AG08395 (cell line): ENCODE measurements around the gene TRAF3IP3.

Source experiments
- DNase-seq: peaks from one replicate; pipeline ENCODE4 v3.0.0; 2012; ENCODE audit warnings: mixed read lengths, low spot score

Gene TRAF3IP3

DNA sequence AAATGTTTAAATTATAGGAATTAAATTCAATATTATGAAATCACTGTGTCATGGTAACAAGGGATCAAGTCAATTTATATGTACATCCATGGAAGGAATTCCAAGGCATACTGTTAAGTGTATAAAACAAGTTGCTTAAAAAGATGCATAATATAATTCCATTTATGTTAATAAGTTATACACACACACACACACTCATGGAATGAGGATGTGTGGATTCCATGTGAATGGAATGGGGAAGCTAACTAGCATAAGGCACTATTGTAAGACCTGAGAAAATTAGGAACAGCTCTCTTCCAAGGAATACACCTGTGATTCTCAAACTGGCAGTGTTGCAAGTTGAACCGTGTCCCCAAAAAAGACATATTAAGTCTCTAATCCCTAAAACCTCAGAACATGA, 17.6 kb upstream of the TRAF3IP3 start:
- no peak for DNase-seq

DNA sequence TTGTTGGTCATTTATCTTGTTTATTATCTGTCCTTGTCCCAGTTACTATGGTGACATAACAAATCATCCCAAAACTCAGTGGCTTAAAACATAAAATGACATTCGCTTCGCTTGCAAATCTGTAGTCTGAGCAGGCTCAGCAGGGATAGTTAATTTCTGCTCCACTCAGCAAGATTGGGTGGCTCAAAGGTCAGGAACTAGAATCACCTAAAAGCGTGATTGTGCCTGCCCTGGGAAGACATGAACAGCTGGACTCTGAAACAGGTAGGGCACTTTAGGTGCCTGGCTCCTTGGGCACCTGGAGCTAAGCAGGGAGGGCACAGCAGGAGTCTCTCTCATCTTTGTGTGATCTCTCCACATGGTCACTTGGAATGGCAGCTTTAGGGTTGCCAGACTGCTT, 14.7 kb upstream of the TRAF3IP3 start:
- DNase-seq, result no peak

DNA sequence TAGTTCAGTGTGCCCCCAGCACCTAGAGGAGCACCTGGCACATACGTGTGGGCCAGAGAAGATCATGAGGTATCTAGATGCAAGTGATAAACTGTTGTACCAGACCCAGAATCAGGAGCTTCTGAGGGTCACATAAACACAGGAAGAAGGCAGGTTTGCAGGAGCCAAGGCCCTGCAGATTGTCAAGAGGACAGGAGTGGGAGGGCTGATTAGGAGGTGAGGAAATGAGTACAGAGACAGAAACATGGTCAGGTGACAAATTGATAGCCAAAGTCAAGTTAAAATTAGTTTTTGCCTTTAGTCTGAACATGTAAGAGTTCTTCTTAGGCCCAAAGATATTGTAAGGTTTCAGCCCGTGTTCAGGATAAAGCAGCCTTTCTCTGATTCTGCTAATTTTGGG, 14.0 kb upstream of the TRAF3IP3 start:
- no peak for DNase-seq

DNA sequence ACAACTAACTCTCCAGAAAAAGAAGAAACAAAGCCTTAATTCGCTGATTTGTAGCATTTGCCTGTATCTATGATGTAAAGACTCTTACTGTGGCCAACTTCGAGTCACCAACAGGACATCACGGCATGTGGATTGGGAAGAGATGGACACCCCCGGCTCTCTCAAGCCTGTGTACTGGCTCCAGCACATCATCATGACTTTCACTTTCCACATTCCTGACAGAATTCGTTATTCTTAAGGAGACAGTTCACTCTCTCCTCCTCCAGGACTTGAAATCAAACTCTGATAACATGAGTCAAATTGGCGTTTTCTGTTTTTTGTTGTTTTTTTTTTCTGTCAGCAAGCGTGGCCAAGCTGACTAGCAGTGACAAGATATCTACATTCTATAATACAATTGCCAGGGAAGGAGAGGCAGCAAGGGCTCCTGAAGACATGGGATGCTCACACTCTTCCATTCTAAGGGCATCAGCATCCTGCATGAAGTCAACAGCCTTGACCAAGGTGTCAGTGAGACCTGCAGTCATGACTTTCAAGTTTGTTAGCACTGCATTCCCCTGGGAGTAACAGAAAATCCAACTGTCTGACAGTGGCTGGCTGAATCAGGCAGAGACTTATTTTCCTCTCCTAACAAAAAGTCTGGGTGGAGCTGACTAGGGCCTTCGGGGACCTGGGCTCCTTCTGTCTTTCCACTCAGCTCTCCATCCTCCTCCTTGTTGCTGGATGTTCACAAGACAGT, 13.3 kb upstream of the TRAF3IP3 start:
- peak; percentile 33 for DNase-seq

DNA sequence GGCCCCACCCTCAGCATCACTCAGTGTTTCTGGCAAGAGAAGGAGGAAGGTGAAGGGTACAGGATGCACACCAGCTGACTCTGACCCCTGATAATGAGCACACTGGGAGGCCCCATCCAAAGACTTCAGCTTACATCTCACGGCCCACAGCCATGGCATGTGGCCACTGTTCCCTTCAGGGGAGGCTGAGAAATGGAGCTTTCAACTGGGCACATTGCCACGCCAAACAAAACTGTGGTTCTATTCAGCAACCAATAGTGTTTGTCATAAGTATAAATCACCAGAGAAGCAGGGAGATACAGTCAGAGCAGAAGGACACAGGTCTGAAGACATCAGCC, 12.7 kb upstream of the TRAF3IP3 start:
- peak; percentile 19 for DNase-seq

DNA sequence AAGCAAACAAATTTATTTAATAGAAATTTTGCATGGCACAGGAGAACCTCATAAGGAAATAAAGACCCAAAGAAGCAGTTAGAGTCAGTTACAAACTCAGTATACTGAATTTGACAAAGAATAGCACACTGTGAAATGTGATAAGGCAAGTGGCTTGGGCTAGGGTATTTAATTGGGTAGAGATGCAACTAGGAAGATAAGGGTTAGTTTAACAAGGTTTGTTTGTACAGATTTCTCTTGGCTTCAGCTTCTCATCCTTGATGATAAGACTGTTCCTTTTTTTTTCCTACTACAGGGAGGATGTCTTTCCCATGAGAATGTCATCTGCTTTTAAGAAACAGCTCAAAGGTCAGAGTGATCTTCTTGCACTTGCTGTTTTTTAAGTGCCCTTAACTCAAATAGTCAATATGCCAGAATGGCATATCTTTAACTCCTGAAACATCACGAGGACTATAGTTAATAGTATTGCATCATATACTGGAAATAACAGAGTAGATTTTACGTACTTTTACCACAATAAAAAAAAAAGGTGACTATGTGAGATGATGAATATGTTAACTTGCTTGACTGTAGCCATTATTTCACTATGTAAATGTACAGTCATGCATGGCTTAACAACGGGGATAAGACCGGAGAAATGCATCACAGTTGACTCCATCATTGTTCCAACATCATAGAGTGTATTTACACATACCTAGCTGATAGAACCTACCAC, 9.2 kb upstream of the TRAF3IP3 start:
- no peak for DNase-seq

DNA sequence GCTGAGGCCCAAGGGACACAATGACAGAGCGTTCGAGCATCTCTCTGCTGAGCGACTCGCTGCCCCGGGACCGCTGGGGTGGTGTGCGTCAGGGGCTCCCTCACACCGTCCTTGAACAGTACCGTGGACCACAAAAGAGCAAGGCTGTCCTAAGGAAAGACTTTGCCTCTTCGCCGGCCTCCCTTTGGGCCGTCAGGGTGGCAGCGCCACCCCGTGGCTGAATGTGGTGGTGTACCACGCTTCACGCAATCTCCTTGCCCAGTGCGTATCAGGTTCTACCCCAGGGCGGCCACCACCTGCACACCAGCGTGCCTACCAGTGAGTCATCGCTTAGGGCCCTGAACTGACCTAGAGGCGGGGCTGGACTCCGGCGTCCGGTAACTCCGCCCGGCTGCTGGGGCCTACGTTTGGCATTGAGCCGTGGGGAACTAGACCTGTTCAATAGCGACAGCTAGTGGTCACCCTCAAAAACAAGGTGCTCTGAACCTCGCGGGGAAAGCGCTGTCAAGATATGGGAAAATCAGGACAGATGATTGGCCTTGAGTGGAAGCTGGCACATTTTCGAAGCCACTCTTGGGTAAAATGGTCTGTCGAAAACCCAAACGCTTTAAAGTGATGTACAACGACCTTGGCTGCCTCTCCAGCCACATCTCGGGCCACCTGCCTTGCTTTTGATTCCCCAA, 8.1 kb upstream of the TRAF3IP3 start:
- DNase-seq, result peak; percentile 87

DNA sequence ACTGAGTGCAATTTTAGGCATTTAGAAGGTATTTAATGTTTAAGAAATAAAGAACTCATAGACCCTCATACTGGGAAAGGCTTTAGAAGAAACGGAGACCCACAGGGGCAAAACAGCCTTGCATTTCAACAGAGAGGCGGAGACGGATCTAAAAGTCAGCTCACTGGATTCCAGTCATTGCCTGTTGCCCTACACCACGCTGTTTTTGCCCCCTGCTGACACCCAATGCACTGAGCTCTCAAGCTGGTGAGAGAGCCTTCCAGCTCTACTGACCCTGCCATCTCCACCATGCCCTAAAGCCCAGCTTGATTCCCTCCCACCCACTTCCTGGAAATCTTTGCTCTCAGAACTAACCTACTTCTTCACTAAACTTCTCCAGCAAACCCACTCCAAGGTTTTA, 7.2 kb upstream of the TRAF3IP3 start:
- DNase-seq, result no peak

DNA sequence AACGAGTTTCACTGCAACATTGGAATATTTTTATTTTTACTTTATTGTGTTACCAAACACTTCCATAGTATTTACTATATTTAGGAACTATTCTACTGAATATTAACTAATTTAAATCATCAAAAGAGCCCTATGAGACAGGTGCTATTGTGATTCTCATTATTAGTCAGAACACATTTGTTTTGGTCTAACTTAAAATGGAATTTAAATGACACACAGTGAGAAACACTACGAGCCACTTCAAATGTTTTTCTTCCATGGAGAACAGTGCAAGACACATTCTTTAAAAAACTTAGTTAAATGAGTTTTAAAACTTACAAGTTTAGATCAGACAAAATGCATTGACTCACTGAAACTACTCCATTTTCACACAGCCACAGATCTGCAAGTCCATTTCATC, 6.6 kb upstream of the TRAF3IP3 start:
- DNase-seq, result no peak

DNA sequence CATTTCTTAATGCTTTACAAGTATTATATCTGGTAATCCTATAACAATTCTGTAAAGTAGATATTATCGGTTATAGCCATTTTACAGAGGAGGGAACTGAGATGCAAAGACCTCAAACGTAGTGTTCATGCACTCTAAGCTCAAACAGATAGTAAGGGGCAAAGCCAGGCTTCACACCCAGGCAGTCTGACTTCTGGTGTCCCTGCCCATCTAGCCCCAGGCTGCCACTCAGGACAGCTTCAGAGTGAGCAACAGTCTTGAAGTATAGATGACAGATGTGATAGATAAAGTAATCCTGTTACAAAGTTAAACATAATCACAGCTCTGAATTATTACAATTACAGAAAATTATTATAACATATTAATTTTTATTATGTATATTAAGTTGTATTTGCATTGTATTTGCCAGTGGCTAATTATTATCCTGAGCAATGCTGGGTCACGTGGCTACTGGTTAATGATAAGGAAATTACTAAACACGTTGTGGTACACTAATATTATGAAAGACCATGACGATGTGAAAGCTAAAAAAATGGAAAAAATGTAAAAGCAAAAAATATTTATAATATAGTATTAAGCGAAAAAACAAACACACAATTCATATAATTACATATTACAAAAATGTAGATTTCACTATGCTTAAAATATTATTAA, 6.1 kb upstream of the TRAF3IP3 start:
- no peak for DNase-seq

DNA sequence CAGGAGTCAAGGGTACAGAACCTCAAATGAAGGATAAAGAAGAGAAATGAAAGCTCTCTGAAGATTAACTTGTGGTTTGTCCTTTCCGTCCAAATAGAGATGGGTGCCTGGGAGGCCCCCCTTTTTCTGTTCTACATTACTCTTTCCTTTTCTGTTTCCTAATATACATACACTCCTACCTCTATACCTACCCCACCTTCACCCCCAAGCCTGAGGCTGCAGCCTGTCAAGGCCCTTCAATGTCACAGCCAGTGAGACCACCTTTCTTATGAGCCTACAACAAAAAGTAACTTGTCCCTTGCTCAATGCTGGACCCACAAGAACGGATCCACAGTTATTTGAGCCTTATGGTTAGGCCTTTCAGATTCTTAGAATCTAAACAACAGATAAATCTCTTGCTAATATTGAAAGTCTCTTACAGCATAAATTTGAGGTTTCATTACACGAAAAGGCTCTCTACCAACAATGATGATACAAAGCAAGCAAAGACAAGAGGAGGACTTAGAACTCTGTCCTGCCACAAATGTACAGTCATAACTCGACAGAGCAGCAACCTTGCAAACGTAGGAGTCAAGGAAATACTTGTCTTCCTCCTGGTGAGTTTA, 4.1 kb upstream of the TRAF3IP3 start:
- no peak for DNase-seq

DNA sequence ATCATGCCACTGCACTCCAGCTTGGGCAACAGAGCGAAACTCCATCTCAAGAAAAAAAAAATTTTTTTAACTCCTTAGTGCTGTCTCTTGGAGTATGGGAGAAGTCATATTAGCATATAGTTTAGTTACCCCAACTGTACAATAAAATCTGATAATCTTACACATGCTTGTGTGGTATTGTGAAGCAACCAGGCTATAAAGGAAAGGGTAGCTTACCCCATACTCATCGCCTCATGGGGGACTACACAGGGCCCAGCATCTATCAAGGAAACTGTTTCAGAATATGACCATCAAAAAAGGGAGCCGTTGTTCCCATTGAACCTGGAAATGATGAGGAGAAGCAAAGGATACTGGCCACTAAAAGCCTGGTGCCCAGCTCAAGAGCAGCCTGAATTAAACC, 3.0 kb upstream of the TRAF3IP3 start:
- DNase-seq, result no peak

DNA sequence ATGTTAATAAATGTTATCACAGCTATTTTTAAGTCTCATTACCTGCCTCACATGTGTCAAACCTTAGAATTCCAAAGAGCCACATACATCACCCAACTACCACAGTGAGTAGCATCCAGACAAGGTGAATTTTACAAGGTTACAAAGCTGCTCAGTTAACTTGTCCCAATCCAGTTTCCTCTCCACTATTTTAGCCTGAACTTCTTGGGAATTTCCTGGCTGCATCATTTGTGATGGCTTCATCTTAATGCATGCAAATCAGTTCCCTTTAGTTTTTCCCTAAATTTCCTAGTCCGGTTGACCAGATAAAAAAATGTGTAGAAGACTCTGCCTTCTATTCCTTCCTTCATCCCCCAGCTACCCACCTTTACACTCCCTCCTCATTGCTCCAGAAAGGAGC, 597 bp upstream of the TRAF3IP3 start:
- DNase-seq, result no peak

DNA sequence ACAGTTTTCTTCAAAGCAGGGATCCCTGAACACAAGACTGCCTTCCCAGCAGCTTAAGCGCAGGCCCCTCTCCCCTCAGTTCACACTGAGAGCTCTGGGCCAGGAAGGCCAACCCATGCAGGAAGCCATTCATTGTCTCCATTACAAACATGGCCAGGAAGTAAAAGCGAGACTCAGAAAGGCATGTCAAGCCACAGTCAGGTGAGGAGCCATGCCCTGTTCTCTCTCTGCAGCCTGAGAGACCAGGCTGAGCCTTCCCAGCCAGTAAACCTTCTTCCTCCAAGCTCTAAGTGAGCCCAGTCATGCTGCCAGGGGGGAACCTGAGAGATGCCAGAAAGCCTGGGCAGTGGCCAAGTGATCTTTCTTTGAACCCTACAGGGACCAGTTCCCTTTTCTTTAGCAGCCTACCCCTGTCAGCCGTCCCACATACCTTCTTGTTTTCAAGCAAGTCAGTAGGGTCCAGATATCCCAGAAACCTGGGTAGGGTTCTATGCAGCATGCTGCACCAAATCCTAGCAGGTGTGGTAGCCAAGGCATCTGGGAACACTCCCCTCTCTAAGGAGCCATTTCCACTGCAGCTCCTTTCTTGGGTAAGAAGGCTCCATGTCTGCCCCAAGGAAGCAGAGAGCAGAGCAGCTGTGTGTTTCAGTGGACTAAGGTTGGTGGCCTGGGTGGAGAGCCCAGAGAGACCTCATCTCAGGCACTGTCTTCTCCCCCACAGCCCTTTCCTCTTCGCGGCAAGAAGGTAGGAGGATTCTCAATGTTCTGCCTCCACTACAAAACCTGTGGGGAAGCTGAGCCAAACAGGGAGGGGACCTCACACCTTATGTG, 977 bp downstream of the TRAF3IP3 start:
- no peak for DNase-seq

DNA sequence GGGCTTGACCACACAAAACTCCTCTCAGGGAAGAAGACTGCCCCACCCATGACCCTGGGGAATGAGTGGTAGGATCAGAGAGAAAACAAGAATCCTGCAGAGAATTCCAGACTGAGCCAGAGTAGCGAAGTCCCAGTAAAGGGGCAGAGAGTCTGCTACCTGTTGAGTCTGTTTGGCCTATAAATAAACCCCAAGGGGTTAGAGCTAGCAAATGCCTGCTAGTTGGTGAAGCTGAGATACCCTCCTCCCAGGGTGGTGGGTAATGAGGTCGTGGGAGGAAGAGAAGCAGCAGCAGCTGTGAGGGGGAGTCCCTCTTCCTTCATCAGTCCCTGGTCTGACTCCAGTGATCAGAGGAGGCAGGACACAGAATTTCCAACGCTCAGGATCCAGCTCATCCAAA, 2.5 kb downstream of the TRAF3IP3 start:
- DNase-seq, result no peak

DNA sequence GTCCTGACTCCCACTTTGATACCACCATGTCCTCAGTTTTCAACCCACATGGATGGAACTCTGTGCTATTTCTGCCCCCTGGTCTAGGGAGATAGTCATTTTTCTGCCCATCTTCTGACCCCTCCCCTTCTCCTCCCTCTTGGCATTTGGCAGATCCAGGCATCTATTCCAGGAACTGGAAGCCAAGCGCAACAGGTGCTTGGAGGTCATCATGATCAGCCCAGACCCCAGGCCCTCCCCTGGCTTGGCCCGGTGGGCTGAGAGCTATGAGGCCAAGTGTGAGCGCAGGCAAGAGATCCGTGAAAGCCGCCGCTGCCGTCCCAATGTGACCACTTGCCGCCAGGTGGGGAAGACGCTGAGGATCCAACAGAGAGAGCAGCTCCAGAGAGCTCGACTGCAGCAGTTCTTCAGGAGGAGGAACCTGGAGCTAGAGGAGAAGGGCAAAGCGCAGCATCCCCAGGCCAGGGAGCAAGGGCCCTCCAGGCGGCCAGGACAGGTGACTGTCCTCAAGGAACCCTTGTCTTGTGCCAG, 4.0 kb downstream of the TRAF3IP3 start:
- DNase-seq, result no peak

DNA sequence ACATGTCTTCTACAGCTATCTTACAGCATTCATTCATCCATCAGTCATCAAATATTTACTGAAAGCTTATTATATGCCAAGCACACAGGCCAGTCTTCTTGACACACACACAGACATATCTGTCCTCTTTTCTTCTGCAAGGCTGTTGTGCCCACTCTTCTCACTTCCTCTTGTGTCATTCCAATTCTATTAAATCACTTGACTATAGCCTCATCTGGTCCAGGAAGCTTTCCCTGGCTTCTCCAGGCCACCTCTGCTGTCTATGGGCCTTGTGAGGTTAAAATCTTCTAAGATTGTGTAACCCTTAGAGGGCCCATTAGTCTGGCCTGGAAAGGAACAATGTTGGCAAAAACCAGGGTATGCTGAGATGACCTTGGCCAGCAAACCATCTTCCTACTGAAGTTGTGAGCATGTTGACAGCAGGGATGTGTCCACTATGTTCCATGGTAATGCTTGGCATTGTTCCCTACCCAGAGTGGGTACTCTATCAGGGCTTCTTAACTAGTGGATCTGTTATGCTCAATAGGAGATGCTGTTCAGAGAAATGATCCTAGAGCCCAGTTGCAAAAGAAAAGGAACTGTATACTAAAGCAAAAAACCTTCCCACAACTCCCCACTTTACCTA, 5.3 kb downstream of the TRAF3IP3 start:
- no peak for DNase-seq

DNA sequence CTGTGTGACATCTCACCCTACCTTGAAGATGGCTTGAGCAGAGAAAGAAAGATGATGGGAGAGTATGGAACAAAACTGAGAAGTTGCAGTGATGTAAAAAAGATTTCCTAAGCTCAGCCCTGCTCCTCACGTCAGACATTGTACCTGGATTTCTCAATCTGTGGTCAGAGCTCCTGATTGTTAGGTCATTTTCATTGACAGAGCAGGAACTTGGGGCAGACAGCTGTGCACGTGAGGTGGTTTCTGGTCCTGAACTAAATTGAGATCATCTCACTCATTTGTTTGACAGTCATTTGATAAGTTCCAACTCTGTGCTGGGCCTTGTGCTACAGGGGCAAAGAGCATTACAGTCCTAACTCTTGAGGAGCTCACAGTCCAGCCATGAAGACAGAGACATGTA, 10.2 kb downstream of the TRAF3IP3 start:
- DNase-seq, result no peak

DNA sequence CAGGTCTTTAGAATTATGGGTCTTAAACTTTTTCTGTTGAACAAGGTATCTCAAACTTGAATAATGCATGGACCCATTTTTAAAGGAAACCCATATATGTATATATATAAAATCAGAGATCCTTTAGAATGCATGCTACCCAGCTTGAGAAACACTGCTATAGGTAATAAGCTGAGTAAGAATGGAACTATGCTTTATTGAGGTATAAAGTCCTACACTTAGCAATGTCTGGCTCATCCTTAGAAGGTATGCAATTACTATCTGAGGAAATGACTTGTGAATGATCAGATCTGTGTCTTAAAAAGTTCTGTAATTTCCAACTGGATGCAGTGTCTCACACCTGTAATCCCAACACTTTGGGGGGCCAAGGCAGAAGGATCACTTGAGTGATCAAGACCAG, 11.2 kb downstream of the TRAF3IP3 start:
- no peak for DNase-seq

DNA sequence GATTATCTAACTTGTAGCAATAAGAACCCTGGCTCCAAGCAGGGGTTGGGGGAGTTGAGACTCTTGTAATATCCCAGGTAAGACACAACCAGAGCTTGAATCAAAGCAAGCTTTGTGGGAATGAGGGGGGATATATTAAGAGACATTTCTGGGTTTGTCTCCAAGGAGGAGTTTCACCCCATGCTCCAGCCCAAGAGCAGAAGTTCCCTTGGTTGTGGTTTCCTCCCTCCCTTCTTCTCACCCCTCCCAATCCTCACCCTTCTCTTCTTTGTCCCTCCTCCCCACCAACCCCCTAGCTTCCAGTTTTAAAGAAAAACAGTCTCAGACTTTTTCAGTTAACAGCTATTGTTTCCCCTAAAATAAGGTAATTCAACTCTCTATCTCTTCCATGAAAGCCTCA, 11.9 kb downstream of the TRAF3IP3 start:
- no peak for DNase-seq

DNA sequence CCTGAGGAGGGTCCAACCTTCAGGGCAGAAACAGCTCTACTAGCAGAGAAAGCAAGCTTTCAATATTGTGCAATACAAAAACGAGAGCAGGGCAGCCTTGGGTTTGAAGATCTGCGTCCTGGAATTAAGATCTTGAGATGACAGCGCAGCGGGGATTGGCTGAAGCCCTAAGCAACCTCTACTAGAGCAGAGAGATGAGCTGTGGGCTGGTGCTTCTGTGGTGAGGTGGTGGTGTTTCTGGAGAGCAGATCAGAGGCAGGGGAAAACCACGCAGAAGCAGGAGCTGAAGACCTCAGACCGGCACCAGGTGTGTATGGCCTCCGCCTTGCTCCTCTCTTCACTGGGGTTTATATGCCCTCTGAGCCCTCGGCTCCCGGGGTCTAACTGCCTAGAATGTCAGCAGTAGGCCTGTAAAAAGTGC, 12.5 kb downstream of the TRAF3IP3 start:
- no peak for DNase-seq
